Adrenal gland (tissue), 12 donors: ENCODE measurements around the gene WFIKKN2. TPM values are rescaled to one million over a fixed set of nuclear protein-coding genes. Genes with fewer than 3 reads are reported as not detected.

Source experiments
- DNase-seq, 7 donors: peaks; one replicate each; pipeline ENCODE4 v3.0.0-alpha.2; 2019 to 2020
- H3K27ac ChIP-seq, 5 donors: fragments of 200-600 bp; sonication (generic) in 4 of 5; 1 replicate in 3 of 5; 2 replicates in 2 of 5; pipeline versions ENCODE4 v1.5.1 to v1.8.0; 2016 to 2020; ENCODE audit warnings: mild to moderate bottlenecking in 1 of 5
- H3K27me3 ChIP-seq: fragments of 200-600 bp; 2 replicates; pipeline ENCODE4 v1.8.0; 2021
- H3K36me3 ChIP-seq, 2 donors: fragments of 200-600 bp; replicated peaks in 1 of 2; 1 replicate in 1 of 2; 2 replicates in 1 of 2; pipeline versions ENCODE4 v1.5.1 to v1.8.0; 2018 to 2022
- H3K4me1 ChIP-seq, 2 donors: fragments of 200-600 bp; replicated peaks in 1 of 2; 1 replicate in 1 of 2; 2 replicates in 1 of 2; pipeline versions ENCODE4 v1.5.1 to v1.8.0; 2018 to 2021
- H3K4me3 ChIP-seq, 4 donors: fragments of 200-600 bp; sonication (generic) in 3 of 4; one replicate each; pipeline ENCODE4 v1.5.1; 2016 to 2018
- H3K9me3 ChIP-seq, 3 donors: fragments of 200-600 bp; sonication (generic) in 1 of 3; replicated peaks in 1 of 3; 1 replicate in 2 of 3; 2 replicates in 1 of 3; pipeline versions ENCODE4 v1.5.1 to v1.8.0; 2016 to 2021
- POLR2A ChIP-seq, 2 donors: fragments of 450-650 bp; IDR thresholded peaks; one replicate each; pipeline ENCODE4 v1.6.1; 2017; ENCODE audit warnings: antibody characterized with exemption in 2 of 2, mild to moderate bottlenecking in 2 of 2, moderate library complexity in 1 of 2
- whole genome bisulfite sequencing, 4 donors: extraction: QIAGEN DNeasy Blood & Tissue Kit in 2 of 4; methylation state at CpG; one replicate each; pipeline versions ENCODE4 v1.1.5 to v1.1.7; 2013 to 2017; 5-methylcytosine and 5-hydroxymethylcytosine counted together
- intact Hi-C, 2 donors: fragments of 100-400 bp; cut with DNase I; formaldehyde crosslinking; loops; one replicate each; pipeline versions ENCODE4 v1.14.1 to v1.15.0; 2022 to 2023
- polyA plus RNA-seq, 3 donors: library from polyadenylated mRNA; stranded (reverse); fragments of 200-250 nt in 2 of 3; fragments of 350-450 nt in 1 of 3; fragmentation: Illumina TruSeq in 1 of 3; extraction: RNeasy Lipid Tissue Mini Kit (QIAGEN cat#74804) in 1 of 3; gene quantifications; one replicate each; pipeline ENCODE4 v1.2.3, GENCODE V29; 2013 to 2014
- total RNA-seq, 9 donors: library from RNA; depleted of rRNA in 4 of 9; stranded (reverse); fragments of >200 nt in 4 of 9; fragments of 120-200 nt in 1 of 9; fragmentation: NEBNext Ultra II Directional in 1 of 9; extraction: Animal tissue kit (Norgen Biotek cat#: 25700) in 1 of 9; gene quantifications; one replicate each; pipeline versions ENCODE4 v1.1.0 to v1.2.4, GENCODE V29; 2013 to 2023
- TF ChIP-seq, protein P1 (sequence below), 6 experiments: fragments of 450-650 bp in 4 of 6; fragments of 200-600 bp in 2 of 6; sonication (generic) in 1 of 6; IDR thresholded peaks; 1 replicate in 5 of 6; 2 replicates in 1 of 6; pipeline versions ENCODE4 v1.5.1 to v1.8.0; 2016 to 2021; ENCODE audit warnings: antibody characterized with exemption in 6 of 6, mild to moderate bottlenecking in 2 of 6, moderate library complexity in 1 of 6
- donor health status: healthy with polysubstance abuse.
- donor health status: Bipolar disorder and iron deficiency.
- donor health status: DM: yes; HTN: yes; CAD: no.
- donor health status: DM: no; HTN: no; CAD: no.
- donor health status: DM: no; HTN: no; CAD: no.
- donor health status: DM: yes; HTN: yes; CAD: no.

WFIKKN2 gene
- total and polyA plus RNA-seq, 12 donors, result 0.81 to 4.3 (median 1.4) TPM

GRCh38 chr17:50837980-50838954, 2.9 kb downstream of the WFIKKN2 start:
- no peaks in the 10 kb centered on the region for H3K4me1 ChIP-seq
- no peak overlapping the region for H3K27ac ChIP-seq
- TF ChIP-seq POLR2A (IDR thresholded peaks at IDR 0.05), result no peak
- TF ChIP-seq, protein P1, sequence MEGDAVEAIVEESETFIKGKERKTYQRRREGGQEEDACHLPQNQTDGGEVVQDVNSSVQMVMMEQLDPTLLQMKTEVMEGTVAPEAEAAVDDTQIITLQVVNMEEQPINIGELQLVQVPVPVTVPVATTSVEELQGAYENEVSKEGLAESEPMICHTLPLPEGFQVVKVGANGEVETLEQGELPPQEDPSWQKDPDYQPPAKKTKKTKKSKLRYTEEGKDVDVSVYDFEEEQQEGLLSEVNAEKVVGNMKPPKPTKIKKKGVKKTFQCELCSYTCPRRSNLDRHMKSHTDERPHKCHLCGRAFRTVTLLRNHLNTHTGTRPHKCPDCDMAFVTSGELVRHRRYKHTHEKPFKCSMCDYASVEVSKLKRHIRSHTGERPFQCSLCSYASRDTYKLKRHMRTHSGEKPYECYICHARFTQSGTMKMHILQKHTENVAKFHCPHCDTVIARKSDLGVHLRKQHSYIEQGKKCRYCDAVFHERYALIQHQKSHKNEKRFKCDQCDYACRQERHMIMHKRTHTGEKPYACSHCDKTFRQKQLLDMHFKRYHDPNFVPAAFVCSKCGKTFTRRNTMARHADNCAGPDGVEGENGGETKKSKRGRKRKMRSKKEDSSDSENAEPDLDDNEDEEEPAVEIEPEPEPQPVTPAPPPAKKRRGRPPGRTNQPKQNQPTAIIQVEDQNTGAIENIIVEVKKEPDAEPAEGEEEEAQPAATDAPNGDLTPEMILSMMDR (IDR thresholded peaks at IDR 0.05), result no peak
- no peaks in the 10 kb centered on the region for H3K36me3 ChIP-seq
- no peak overlapping the region for H3K4me3 ChIP-seq
- WGBS, 4 donors, result 78 to 84% (median 82%) methylated on average over 19 to 21 of the region's 21 CpGs
- H3K9me3 ChIP-seq, result no peaks in the 10 kb centered on the region
- peak in 1 of 7 donors; percentile 41 for DNase-seq
- intact Hi-C loops, result loop anchor here (5.0 to 10.0 kb wide), 2 partner anchors 291 to 293 kb away; partner anchors contain the start of gene SPATA20 (in 2 of the 2)
- H3K27me3 ChIP-seq, result no peaks in the 10 kb centered on the region

DNA sequence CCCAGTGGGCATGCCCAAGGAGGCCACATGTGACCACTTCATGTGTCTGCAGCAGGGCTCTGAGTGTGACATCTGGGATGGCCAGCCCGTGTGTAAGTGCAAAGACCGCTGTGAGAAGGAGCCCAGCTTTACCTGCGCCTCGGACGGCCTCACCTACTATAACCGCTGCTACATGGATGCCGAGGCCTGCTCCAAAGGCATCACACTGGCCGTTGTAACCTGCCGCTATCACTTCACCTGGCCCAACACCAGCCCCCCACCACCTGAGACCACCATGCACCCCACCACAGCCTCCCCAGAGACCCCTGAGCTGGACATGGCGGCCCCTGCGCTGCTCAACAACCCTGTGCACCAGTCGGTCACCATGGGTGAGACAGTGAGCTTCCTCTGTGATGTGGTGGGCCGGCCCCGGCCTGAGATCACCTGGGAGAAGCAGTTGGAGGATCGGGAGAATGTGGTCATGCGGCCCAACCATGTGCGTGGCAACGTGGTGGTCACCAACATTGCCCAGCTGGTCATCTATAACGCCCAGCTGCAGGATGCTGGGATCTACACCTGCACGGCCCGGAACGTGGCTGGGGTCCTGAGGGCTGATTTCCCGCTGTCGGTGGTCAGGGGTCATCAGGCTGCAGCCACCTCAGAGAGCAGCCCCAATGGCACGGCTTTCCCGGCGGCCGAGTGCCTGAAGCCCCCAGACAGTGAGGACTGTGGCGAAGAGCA, 4.4 kb downstream of the WFIKKN2 start:
- no peaks in the 10 kb centered on the region for H3K9me3 ChIP-seq
- H3K36me3 ChIP-seq, result no peaks in the 10 kb centered on the region
- no peak overlapping the region for H3K27ac ChIP-seq
- H3K4me3 ChIP-seq, result no peak overlapping the region
- WGBS, 4 donors, result 92 to 100% (median 95%) methylated on average over 2 to 29 of the region's 29 CpGs
- DNase-seq, result peak in 1 of 7 donors; percentile 39
- TF ChIP-seq, protein P1 (IDR thresholded peaks at IDR 0.05), result no peak
- no peak for TF ChIP-seq POLR2A (IDR thresholded peaks at IDR 0.05)
- no peaks in the 10 kb centered on the region for H3K4me1 ChIP-seq
- intact Hi-C loops, result loop anchor here (2.0 to 10.0 kb wide), 4 partner anchors 25 to 295 kb away; partner anchors contain the start of gene SPATA20 (in 2 of the 2)
- no peaks in the 10 kb centered on the region for H3K27me3 ChIP-seq

DNA sequence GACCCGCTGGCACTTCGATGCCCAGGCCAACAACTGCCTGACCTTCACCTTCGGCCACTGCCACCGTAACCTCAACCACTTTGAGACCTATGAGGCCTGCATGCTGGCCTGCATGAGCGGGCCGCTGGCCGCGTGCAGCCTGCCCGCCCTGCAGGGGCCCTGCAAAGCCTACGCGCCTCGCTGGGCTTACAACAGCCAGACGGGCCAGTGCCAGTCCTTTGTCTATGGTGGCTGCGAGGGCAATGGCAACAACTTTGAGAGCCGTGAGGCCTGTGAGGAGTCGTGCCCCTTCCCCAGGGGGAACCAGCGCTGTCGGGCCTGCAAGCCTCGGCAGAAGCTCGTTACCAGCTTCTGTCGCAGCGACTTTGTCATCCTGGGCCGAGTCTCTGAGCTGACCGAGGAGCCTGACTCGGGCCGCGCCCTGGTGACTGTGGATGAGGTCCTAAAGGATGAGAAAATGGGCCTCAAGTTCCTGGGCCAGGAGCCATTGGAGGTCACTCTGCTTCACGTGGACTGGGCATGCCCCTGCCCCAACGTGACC, 5.0 kb downstream of the WFIKKN2 start:
- WGBS, 4 donors, result 70 to 91% (median 90%) methylated on average over 2 to 29 of the region's 29 CpGs

More for the DNA sequence above, 5.0 kb downstream of the WFIKKN2 start:
- Histone ChIP-seq H3K36me3 (no peaks in the 10 kb centered on the region), H3K27ac (no peak overlapping the region), H3K9me3 (no peaks in the 10 kb centered on the region), H3K27me3 (no peaks in the 10 kb centered on the region), H3K4me1 (no peaks in the 10 kb centered on the region), H3K4me3 (no peak overlapping the region)
- DNase-seq, result peak in 1 of 7 donors; percentile 44
- TF ChIP-seq, protein P1 (IDR thresholded peaks at IDR 0.05), result no peak
- no peak for TF ChIP-seq POLR2A (IDR thresholded peaks at IDR 0.05)
- intact Hi-C loops, result loop anchor here in 1 of 2 donors (2.0 kb wide), 2 partner anchors 26 to 58 kb away; no protein-coding TSS in a partner anchor
